Epithelial cell of prostate (primary cell): Measurements from ENCODE around the gene CBX2.

Experiments used
- DNase-seq: peaks from one replicate; pipeline ENCODE4 v3.0.0-alpha.2; 2011; ENCODE audit warnings: low read depth, low spot score
- H3K27ac ChIP-seq: fragments of 450-650 bp; 2 replicates; pipeline ENCODE4 v1.5.1; 2017; ENCODE audit warnings: mild to moderate bottlenecking

CBX2 gene

DNA sequence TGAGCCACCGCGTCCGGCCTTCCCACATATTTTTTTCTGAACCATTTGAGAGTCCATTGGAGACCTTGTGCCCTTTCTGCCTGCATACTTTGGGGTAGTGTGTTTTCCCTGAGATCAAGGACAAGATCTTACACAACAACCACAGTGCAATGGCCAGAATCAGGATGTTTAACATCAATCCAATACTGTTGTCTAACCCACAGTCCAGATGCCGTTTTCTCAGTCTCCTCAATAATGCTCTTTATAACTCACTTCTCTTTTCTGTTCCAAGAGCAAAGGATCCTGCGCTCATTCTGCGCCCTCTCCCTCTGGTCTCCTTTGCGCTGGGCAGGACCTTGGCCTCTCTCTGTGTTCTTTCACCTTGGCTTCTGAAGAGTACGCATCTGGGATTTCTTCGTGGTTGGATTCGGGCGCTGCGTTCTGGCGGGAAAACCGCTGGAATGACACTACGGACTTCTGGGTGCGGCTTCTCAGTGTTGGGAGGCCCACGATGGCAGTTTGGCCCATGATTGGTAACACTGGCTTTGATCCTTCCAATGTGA is 44.7 kb downstream of the CBX2 start:
- no peak overlapping the region for H3K27ac ChIP-seq
- no peak for DNase-seq

GRCh38 chr17:79824234-79824633 is 46.3 kb downstream of the CBX2 start:
- DNase-seq, result no peak
- H3K27ac ChIP-seq, result no peak overlapping the region

GRCh38 chr17:79824893-79825579 is 47.1 kb downstream of the CBX2 start:
- no peak for DNase-seq
- no peak overlapping the region for H3K27ac ChIP-seq

DNA sequence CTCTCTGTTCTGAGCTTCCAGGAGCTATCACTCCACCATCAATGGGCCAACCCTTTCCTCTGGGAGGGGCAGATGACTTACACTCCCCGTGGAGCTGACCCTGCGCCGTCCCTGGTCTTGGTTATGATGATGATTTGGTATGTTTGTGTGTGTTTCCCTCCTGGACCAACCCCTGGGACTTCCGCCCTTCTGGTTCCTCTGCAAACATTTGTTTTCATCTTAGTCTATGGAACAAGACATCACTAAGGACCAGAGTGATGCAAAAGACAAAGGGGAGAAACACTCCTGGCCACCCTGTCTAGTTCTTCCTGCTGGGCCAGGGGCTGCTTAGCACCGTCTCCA is 47.6 kb downstream of the CBX2 start:
- no peak for DNase-seq
- no peak overlapping the region for H3K27ac ChIP-seq

- no peak overlapping the region for H3K27ac ChIP-seq
- DNase-seq, result no peak
These were observed 48.3 kb downstream of the CBX2 start for GRCh38 chr17:79826204-79826680.

DNA sequence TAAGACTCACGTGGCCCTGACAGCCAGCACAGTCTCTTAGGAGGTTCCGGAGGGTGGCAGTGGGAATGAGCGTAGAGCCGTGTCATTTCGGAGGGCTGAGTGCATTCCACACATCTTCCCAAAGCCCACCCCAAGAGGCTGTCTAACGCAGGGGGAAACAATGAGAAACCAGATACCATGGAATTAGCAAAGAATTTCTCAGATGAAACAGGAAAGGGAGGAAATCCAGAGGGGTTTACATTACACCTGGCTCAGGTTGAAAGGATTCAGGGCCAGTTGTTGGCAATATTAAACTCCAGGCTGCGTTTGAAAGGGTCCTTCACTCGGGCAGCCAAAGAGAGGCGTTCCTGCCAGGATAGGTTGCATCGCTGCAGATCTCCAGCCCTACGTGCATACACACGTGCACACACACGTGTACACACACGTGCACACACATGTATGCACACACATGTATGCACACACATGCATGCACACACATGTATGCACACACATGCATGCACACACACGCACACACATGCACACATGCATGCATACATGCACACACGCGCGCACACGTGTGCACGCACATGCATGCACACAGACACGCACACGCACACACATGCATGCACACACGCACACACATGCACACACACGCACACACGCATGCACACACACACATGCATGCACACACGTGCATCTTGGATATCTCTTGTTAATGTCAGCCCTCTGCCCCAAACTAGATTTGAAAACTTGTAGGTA is 49.1 kb downstream of the CBX2 start:
- no peak overlapping the region for H3K27ac ChIP-seq
- DNase-seq, result no peak

DNA sequence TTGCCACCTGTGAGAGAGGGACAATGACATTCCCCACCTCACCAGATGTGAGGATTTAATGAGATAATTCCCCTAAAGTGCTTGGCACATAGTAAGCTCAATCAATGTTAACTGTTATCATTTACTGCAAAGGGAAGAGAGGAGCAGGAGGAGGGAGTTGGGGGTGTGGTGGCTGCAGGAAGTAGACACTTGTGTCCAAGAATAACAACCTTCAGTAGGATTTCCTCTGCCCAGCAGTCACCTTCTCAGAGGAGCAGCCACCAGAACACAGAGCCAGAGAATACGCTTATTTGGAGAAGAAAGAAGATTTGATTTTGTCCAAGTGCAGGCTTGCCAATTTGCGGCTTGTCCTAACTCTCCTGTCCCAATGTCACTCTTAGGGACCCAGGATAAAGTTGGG is 51.1 kb downstream of the CBX2 start:
- no peak overlapping the region for H3K27ac ChIP-seq
- DNase-seq, result no peak

DNA sequence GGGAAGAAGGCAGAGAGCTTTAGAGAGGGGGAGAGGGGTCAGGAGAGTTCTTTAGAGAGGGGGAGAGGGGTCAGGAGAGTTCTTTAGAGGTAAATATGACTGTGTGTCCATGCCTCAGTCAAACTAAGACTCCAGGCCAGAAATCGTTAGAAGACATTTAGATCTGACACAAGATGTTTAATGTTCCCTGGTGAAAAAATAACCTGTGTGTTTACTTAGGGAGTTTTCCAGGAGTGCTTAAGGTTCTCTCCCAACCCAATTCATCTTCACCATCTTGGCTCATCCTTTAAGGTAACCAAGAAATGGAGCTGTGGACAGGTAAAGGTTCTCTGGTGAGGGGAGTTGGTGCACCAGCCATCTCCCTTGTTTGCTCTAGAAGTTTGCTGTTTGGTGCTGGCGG is 51.5 kb downstream of the CBX2 start:
- no peak for DNase-seq
- H3K27ac ChIP-seq, result no peak overlapping the region

GRCh38 chr17:79830303-79830702 is 52.4 kb downstream of the CBX2 start:
- no peak for DNase-seq
- H3K27ac ChIP-seq, result no peak overlapping the region

- H3K27ac ChIP-seq, result no peak overlapping the region
- DNase-seq, result no peak
These were observed 52.9 kb downstream of the CBX2 start for GRCh38 chr17:79830763-79831264.

DNA sequence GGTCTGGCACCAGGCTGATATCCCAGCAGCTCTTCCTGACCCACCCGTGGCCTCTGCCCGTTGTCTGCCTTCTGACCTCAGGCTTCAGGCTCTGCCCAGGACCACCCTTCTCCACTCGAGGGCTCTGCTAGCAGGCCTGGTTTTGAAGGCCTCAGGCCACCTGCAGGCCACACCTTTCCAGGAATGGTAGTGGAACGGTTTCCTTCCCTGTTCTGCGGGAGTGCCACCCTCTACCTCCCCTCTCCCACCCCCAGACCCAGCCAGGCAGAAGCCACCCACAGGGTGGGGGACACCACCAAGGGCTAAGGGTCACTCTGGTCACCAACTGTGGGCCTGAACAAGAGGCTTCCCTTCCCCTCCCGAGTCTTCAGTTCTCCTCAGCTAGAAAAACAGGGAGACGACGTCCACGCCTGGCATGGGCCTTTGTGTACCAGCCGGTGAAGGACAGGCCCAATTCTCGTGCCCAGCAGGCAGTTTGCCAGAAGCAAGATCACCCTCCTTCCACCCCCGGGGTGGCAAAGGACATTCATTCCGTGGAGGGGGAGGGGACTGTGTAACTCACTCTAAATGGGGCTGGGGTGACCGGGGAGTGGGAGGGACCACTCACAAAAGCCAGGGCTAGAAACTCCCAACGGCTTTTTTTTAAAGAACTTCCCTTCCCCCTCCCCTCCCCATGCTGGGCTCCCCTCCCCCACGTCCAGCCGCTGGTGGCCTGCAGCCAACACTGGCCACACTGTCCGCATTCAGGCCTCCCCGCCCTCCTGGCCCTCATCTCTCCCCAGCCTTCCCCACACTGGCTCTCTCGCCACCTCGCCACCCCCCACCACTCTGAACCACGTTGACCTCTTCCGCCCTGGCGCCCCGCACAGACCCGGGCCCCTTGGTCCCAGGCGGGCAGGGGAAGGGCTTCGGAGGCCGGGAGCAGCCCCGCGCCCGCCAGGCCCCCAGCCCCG is 53.6 kb downstream of the CBX2 start:
- DNase-seq, result no peak
- H3K27ac ChIP-seq, result no peak overlapping the region

DNA sequence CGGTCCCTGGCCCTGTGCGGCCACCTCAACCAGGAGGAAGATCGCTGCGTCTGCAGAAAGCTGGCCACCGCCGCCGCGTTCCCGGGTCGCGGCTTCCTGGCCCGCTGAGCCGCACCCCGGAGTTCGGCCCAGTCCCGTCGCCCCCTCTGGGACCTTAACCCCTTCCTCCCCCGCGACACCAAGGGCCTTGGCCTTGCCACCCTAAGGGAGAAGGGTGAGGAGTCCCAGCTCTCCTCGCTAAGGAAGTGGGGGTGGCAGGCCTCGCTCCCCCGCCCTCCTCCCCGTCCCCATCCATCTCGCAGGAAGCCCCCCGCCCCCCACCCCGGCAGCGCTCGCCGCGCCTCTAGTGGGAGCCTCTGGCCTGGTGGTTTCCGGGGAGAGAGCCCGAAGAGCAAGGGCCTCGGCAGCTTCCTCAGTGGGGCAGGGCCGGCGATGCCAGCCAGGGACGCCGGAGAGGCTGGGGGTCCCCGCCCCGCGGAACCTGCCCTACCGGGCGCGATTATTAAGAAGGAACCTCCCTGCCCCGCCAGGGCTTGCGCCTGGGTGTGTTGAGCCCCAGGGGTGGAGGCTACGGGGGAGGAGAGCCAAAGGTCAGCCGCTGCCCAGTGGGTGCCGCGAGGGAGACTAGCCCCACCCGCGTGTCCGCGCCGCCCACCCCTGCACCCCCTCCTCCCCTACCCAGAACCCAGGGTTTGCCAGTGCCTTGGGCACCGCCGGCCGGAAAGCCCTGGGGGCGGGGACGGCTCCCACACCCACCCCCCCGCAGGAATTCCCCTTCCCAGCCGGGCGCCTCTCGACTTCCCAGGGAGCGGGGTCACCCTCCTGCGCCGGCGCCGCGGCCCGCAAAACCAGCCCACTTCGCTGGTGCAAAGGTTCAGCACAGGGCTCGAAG is 54.5 kb downstream of the CBX2 start:
- H3K27ac ChIP-seq, result no peak overlapping the region
- no peak for DNase-seq

GRCh38 chr17:79833110-79833450 is 55.1 kb downstream of the CBX2 start:
- no peak overlapping the region for H3K27ac ChIP-seq
- DNase-seq, result no peak

DNA sequence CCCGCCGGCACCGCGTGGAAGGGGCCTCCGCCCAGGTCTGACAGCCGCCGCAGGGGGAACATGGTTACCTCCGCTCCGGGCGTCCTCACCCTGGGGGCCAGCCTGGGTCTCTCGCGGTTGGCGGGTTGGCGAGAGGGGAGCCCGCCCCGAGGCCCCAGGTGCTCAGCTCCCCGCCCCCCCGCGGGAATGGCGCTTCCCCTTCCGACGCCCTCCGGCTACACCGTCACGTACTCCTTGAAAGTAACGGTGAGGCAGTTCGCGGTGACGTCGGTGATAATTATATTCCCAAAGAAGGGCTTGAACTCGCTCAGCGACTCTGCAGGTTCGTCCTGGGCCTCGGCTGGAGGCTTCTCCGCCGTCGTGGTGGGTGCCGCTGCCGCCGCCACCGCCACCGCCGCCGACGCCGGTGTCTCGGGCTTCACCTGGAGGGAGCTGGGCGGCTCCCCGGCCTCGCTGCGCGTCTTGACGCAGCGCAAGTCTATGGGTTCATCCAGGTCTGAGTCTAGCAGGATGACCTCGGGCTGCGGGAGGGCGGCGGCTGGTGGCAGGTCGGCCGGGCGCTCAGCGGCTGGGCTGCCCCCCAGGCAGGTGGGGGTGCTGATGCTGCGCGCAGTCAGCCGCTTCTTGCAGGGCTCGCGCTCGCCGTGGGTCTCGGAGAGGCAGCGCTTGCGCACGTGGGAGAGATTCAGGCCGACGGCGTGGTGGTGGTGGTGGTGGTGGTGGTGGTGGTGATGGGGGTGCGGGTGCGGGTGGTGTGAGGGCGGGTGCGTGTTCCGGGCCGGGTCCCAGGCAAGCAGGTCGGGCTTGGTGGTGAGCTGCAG is 56.0 kb downstream of the CBX2 start:
- no peak for DNase-seq
- H3K27ac ChIP-seq, result no peak overlapping the region

DNA sequence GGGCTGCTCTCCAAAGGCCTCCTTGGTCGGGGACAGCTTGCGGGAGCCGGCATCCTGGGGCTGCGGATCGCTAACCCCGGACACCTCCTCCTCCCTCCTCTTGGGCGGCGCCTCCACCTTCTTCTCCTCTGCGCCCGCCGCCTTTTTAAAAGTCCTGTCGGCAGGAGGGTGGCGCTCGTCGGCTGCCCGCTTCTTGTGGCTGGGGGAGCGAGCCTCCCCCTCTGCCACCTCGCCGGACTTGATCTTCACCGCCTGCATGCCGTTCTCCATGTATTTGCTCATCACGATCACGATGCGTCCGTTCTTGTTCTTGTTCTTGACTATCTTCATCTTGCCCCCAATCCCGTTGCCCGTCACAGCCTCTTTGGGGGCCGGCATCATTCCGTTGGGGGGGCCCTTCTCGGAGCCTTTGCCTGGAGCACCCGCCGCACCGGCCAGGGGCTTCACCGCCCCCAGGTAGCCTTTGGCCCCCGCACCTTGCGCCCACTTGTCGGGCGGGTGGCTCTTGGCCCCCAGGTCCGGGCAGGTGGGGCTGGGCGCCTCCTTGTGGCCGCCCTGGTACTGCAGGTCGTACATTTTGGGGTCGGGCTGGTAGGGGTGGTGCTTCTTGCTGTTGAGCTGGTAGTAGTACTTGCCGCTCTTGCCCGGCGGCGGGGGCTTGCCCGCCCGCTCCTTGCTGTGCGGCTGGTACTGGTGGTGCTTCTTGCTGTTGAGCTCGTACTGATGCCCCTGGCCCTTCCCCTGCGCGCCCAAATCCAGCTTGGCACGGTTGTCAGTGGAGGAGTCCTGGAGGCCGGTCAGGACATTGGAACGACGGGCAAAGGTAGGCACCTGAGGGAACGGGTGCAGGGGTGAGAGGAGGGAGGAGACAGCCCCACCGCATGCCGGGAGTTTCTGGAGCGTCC is 56.9 kb downstream of the CBX2 start:
- no peak for DNase-seq
- no peak overlapping the region for H3K27ac ChIP-seq

- H3K27ac ChIP-seq, result no peak overlapping the region
- DNase-seq, result no peak
These were observed 57.5 kb downstream of the CBX2 start for GRCh38 chr17:79835470-79835899.

GRCh38 chr17:79835953-79836509 is 58.1 kb downstream of the CBX2 start:
- H3K27ac ChIP-seq, result peak overlapping the region; percentile 91
- no peak for DNase-seq
